Measurements from ENCODE around the gene NUP210.

GRCh38 chr3:13403213-13403819, 16.8 kb downstream of the NUP210 start:
- no peak for TF ChIP-seq POLR2A (IDR thresholded peaks at IDR 0.05)
- TF ChIP-seq, protein P1, sequence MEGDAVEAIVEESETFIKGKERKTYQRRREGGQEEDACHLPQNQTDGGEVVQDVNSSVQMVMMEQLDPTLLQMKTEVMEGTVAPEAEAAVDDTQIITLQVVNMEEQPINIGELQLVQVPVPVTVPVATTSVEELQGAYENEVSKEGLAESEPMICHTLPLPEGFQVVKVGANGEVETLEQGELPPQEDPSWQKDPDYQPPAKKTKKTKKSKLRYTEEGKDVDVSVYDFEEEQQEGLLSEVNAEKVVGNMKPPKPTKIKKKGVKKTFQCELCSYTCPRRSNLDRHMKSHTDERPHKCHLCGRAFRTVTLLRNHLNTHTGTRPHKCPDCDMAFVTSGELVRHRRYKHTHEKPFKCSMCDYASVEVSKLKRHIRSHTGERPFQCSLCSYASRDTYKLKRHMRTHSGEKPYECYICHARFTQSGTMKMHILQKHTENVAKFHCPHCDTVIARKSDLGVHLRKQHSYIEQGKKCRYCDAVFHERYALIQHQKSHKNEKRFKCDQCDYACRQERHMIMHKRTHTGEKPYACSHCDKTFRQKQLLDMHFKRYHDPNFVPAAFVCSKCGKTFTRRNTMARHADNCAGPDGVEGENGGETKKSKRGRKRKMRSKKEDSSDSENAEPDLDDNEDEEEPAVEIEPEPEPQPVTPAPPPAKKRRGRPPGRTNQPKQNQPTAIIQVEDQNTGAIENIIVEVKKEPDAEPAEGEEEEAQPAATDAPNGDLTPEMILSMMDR (IDR thresholded peaks at IDR 0.05) = no peak

All from testis (tissue), 2 donors.